ENCODE results near the gene DIPK2B. TPM values are rescaled to one million over a fixed set of nuclear protein-coding genes. Genes with fewer than 3 reads are reported as not detected.

The DIPK2B gene
- total RNA-seq, 1 donor from 2014 or later: 27.1 TPM

DNA sequence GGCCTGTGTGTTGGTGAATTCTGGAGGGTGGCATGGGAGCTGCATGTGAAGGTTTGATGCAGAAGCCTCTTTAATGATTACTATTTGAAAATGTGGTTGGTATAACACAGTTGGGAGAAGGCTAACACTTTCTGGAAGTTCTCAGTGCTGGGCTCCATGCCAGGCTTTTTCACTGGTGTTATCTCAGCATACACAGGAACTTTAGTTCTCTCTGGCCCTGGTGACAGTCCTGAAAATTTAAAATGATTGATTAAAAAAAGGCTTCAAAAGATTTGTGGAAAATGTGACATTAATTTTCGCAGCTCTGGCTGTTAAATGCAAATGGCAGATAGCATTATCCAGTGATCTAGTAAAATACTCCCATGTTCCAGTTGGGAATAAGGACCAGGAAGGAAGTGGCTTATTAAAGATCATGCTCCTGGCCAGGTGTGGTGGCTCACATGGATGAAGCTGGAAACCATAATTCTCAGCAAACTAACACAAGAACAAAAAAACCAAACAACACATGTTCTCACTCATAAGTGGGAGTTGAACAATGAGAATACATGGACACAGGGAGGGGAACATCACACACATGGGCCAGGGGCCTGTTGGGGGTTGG lies 36.6 kb downstream of the DIPK2B start:
- DNase-seq (ENCODE audit: low spot score): no peak

DNA sequence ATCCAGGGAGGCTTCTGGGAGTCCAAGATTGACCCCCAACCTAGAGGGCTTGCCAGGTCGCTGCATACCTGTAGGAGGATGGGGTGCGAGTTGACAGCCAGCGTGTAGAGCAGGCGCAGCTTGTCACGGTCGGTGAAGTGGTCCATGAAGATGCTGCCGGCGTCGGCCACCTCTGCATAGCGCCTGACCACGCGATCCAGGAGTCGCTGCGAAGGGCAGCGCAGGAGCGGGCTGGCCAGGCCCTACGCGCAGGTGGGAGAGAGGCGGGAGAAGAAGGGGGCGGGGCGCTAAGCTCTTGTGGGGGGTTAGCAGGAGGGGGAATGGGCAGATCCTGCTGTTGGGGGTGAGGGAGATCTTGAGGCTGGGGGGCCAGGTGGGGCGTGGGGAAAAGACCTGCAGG lies 43.0 kb downstream of the DIPK2B start:
- DNase-seq (ENCODE audit: low spot score): no peak

DNA sequence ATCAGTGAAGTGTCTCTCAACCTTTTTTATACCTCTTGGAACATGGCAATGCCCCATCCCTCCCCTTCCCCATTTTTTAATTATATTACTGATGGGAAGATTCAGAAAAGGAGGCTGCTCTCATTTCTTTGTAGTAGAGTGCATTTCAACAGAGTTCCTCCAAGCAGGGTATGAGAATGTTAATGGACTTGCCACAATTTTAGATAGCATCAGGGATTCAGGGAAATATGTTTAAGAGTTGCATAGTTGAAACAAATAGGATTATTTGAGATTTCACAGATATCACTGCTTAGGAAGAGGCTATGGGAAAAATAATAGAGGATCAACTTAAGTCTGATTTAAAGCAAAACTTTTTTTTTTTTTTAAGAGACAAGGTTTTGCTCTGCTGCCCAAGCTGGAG lies 46.2 kb downstream of the DIPK2B start:
- DNase-seq (ENCODE audit: low spot score): no peak

DNA sequence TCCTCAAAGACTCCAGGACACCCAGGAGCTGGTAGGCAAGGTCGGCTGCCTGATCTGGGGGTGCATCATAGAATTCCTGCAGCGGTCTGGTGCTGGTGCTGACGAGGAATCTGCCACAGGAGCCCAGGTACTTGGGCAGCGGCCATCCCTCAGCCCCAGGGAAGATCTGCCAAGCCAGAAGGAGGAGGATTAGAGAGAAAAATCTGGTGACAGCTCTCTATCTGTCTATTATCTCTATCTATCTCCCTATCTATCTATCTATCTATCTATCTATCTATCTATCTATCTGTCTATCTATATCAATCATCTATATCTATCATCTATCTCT lies 46.7 kb downstream of the DIPK2B start:
- no peak for DNase-seq (ENCODE audit: low spot score)

All from ureter (tissue), 1 donor.